Gastroesophageal sphincter (tissue), 3 donors: ENCODE measurements around the gene CHGA.

ENCODE experiments used
- POLR2AphosphoS5 ChIP-seq: sonication (generic); formaldehyde crosslinking; IDR thresholded peaks from one replicate; pipeline ENCODE4 v1.6.1; 2017; ENCODE audit warnings: antibody characterized with exemption
- TF ChIP-seq, protein P1 (sequence below), 4 experiments: fragments of 200-600 bp in 2 of 4; fragments of 450-650 bp in 2 of 4; sonication (generic) in 1 of 4; IDR thresholded peaks; one replicate each; pipeline ENCODE4 v1.5.1; 2017 to 2019; ENCODE audit warnings: antibody characterized with exemption in 4 of 4, mild to moderate bottlenecking in 2 of 4, moderate library complexity in 2 of 4

DNA sequence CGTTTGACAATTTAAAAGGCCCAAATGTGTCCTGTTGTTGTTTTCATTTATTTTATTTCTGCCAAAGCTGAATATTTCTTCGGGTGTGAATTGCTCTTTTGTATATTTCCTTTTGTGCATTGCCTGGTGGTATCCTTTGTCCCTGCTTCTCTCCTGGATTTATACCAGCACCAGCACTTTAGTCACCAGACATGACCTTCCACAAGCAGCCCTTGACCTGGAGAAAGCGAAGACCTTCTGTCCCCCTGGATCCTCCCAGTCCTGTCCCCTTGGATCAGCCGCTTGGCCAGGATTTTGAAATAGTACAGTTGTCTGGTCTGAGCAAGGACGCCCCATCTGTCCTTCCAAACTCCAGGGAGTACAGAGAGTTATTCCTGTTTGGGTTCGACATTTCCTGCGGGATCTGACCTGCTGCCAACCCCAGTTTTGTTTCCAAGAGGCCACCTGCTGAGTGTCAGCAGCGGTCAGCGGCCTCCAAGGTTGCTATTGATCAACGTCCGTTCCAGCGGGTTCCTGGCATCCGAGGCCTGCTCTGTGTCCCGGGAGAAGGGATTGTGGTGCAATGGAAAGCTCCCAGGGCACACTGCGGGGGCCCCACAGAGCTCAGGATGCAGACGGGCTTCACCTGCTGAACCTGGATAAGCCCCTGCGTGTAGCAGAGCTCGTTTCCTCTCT is 45.1 kb upstream of the CHGA start:
- TF ChIP-seq, protein P1, sequence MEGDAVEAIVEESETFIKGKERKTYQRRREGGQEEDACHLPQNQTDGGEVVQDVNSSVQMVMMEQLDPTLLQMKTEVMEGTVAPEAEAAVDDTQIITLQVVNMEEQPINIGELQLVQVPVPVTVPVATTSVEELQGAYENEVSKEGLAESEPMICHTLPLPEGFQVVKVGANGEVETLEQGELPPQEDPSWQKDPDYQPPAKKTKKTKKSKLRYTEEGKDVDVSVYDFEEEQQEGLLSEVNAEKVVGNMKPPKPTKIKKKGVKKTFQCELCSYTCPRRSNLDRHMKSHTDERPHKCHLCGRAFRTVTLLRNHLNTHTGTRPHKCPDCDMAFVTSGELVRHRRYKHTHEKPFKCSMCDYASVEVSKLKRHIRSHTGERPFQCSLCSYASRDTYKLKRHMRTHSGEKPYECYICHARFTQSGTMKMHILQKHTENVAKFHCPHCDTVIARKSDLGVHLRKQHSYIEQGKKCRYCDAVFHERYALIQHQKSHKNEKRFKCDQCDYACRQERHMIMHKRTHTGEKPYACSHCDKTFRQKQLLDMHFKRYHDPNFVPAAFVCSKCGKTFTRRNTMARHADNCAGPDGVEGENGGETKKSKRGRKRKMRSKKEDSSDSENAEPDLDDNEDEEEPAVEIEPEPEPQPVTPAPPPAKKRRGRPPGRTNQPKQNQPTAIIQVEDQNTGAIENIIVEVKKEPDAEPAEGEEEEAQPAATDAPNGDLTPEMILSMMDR (IDR thresholded peaks at IDR 0.05): no peak
- peak; percentile 71 for TF ChIP-seq POLR2AphosphoS5
